K562 (cell line): ENCODE results near the gene ABCB6. TPM values are rescaled to one million over a fixed set of nuclear protein-coding genes. Genes with fewer than 3 reads are reported as not detected.

Experiments used
- ERF ChIP-seq: fragments of 450-650 bp; formaldehyde crosslinking; IDR thresholded peaks from 2 replicates; pipeline ENCODE4 v1.4.0; 2020; ENCODE audit warnings: mild to moderate bottlenecking, mixed read lengths
- FOSL1 ChIP-seq: fragments of 200-800 bp; sonication (Bioruptor generic); conservative IDR thresholded peaks from 2 replicates; pipeline ENCODE4 v1.6.1; 2016; ENCODE audit warnings: missing genetic modification characterization, missing compliant biosample characterization
- L3MBTL2 ChIP-seq: fragments of 450-650 bp; IDR thresholded peaks from 2 replicates; pipeline ENCODE4 v1.6.1; 2016; ENCODE audit warnings: mild to moderate bottlenecking, moderate library complexity
- MAFG ChIP-seq: fragments of 450-650 bp; conservative IDR thresholded peaks from 2 replicates; pipeline ENCODE4 v1.6.1; 2016; ENCODE audit warnings: missing genetic modification characterization, missing compliant biosample characterization
- NR0B1 ChIP-seq: fragments of 450-650 bp; IDR thresholded peaks from one replicate; pipeline ENCODE4 v1.6.1; 2018; ENCODE audit warnings: mild to moderate bottlenecking, moderate library complexity; ENCODE audit not compliant: partially characterized antibody
- POLR2AphosphoS5 ChIP-seq: IDR thresholded peaks from 2 replicates; pipeline ENCODE4 v1.6.1; 2011; ENCODE audit warnings: mild to moderate bottlenecking, low read depth, low read length, moderate library complexity; ENCODE audit not compliant: control insufficient read depth, insufficient read depth
- RAD51 ChIP-seq: fragments of 450-650 bp; IDR thresholded peaks from 2 replicates; pipeline ENCODE4 v1.7.1; 2016; ENCODE audit warnings: low read depth, mild to moderate bottlenecking, borderline replicate concordance
- polyA plus RNA-seq, 8 experiments: library from polyadenylated mRNA; depleted of rRNA in 4 of 8; stranded (reverse) in 5 of 8; unstranded in 3 of 8; fragments of >200 nt; fragmentation: Nextera tagmentation in 2 of 8; fragmentation: Illumina TruSeq in 1 of 8; extraction: Ambion mirVana in 2 of 8; extraction: Trizol in 1 of 8; gene quantifications; 2 replicates each; pipeline versions ENCODE4 v1.2.1 to v1.2.3, GENCODE V29; 2011 to 2014; ENCODE audit warnings: inconsistent platforms in 1 of 8, missing spikeins in 1 of 8
- total RNA-seq, 7 experiments: library from RNA; depleted of rRNA in 6 of 7; stranded (reverse); fragments of >200 nt in 6 of 7; fragmentation: Illumina TruSeq in 2 of 7; extraction: Trizol in 2 of 7; gene quantifications; 2 replicates each; pipeline versions ENCODE4 v1.2.1 to v1.2.3, GENCODE V29; 2011 to 2021; ENCODE audit warnings: low replicate concordance in 1 of 7
- TF ChIP-seq, protein P1 (sequence below), 2 experiments: IDR thresholded peaks; 2 replicates each; pipeline ENCODE4 v1.6.1; 2011; ENCODE audit warnings: borderline replicate concordance in 1 of 2, control low read depth in 1 of 2, low read depth in 1 of 2, low read length in 1 of 2, mild to moderate bottlenecking in 1 of 2, mixed read lengths in 1 of 2, moderate library complexity in 1 of 2; ENCODE audit not compliant: insufficient read depth in 1 of 2, insufficient read length in 1 of 2, poor library complexity in 1 of 2, severe bottlenecking in 1 of 2; ENCODE audit errors: extremely low read depth in 1 of 2
- TF ChIP-seq, protein P2 (sequence below): fragments of 250-450 bp; sonication (Bioruptor Pico); IDR thresholded peaks from 2 replicates; pipeline ENCODE4 v1.4.0; 2020; ENCODE audit warnings: mild to moderate bottlenecking
- TF ChIP-seq, protein P3 (sequence below): fragments of 250-450 bp; sonication (Bioruptor Pico); IDR thresholded peaks from 2 replicates; pipeline ENCODE4 v1.5.0; 2021; ENCODE audit warnings: mild to moderate bottlenecking, moderate library complexity
- TF ChIP-seq, protein P4 (sequence below), 2 experiments: IDR thresholded peaks in 1 of 2; conservative IDR thresholded peaks in 1 of 2; 2 replicates each; pipeline ENCODE4 v1.6.1; 2016; ENCODE audit warnings: low read depth in 2 of 2, mild to moderate bottlenecking in 1 of 2, missing compliant biosample characterization in 1 of 2, missing genetic modification characterization in 1 of 2, moderate library complexity in 1 of 2
- TF ChIP-seq, protein P5 (sequence below): conservative IDR thresholded peaks from 2 replicates; pipeline ENCODE4 v1.6.1; 2011; ENCODE audit warnings: low read depth, mild to moderate bottlenecking, low read length; ENCODE audit not compliant: control insufficient read depth

Gene ABCB6
- total and polyA plus RNA-seq, 9 of the 15 experiments (the other 6 are each of a cell fraction or from before 2014, with no cell fraction given) = 3.7 to 29.8 (median 16.8) TPM

DNA sequence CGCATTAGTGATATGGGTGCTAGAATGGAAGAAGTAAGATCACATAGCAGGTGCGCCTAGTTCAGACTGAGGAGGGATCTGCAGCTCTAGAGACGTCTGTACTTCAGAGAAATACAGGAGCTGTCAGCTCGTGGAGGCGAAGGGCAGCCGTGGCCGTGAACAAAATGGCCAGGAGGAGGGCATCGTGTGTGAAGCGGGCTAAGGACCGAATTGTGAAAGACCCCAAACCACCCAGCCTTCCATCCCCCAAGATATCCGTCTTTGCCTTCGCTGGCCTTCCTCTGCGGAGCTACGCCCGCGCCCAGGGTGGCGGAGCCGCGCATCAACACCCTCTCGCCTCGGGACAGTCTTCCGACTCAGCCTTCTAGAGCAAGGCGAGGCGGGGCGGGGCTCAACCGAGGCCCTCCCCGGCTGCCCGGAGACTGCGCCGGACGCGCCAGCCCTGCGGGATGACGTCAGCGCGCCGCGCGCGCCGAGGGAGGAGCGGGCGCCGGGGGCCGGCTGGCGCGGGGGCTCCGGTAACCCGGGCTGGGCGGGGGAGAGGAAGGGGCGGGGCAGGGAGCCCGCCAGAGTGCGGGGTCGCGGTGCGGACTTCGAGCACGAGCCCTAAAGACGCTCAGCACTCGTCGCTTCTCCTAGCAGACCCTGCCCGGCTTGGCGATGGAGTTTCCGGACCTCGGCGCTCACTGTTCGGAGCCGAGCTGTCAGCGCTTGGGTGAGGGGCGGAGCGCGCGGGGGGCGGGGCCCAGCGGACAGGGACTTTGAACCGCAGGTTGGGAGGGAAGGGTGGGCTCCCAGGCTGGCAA is 12.2 kb downstream of the ABCB6 start, which contains the start of gene ZFAND2B (continued):
- TF ChIP-seq ERF (CRISPR knock-in tag) = no peak
- TF ChIP-seq, protein P1, sequence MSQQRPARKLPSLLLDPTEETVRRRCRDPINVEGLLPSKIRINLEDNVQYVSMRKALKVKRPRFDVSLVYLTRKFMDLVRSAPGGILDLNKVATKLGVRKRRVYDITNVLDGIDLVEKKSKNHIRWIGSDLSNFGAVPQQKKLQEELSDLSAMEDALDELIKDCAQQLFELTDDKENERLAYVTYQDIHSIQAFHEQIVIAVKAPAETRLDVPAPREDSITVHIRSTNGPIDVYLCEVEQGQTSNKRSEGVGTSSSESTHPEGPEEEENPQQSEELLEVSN (IDR thresholded peaks at IDR 0.05; ENCODE audit: borderline replicate concordance in 1 of 2, extremely low read depth in 1 of 2, insufficient read depth in 1 of 2, insufficient read length in 1 of 2, low read depth in 1 of 2, low read length in 1 of 2, poor library complexity in 1 of 2, severe bottlenecking in 1 of 2) = peak in 1 of 2 experiments; percentile 32
- no peak for TF ChIP-seq NR0B1
- TF ChIP-seq FOSL1 (tag) = 0 out of 2 replicates have a peak, but pooled peaks have one; percentile 29
- TF ChIP-seq, protein P2, sequence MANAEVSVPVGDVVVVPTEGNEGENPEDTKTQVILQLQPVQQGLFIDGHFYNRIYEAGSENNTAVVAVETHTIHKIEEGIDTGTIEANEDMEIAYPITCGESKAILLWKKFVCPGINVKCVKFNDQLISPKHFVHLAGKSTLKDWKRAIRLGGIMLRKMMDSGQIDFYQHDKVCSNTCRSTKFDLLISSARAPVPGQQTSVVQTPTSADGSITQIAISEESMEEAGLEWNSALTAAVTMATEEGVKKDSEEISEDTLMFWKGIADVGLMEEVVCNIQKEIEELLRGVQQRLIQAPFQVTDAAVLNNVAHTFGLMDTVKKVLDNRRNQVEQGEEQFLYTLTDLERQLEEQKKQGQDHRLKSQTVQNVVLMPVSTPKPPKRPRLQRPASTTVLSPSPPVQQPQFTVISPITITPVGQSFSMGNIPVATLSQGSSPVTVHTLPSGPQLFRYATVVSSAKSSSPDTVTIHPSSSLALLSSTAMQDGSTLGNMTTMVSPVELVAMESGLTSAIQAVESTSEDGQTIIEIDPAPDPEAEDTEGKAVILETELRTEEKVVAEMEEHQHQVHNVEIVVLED (CRISPR knock-in tag) = peak; percentile 97
- TF ChIP-seq MAFG (tag) = no peak
- TF ChIP-seq L3MBTL2 = peak; percentile 74
- TF ChIP-seq RAD51 = no peak
- peak; percentile 83 for TF ChIP-seq POLR2AphosphoS5
- TF ChIP-seq, protein P3, sequence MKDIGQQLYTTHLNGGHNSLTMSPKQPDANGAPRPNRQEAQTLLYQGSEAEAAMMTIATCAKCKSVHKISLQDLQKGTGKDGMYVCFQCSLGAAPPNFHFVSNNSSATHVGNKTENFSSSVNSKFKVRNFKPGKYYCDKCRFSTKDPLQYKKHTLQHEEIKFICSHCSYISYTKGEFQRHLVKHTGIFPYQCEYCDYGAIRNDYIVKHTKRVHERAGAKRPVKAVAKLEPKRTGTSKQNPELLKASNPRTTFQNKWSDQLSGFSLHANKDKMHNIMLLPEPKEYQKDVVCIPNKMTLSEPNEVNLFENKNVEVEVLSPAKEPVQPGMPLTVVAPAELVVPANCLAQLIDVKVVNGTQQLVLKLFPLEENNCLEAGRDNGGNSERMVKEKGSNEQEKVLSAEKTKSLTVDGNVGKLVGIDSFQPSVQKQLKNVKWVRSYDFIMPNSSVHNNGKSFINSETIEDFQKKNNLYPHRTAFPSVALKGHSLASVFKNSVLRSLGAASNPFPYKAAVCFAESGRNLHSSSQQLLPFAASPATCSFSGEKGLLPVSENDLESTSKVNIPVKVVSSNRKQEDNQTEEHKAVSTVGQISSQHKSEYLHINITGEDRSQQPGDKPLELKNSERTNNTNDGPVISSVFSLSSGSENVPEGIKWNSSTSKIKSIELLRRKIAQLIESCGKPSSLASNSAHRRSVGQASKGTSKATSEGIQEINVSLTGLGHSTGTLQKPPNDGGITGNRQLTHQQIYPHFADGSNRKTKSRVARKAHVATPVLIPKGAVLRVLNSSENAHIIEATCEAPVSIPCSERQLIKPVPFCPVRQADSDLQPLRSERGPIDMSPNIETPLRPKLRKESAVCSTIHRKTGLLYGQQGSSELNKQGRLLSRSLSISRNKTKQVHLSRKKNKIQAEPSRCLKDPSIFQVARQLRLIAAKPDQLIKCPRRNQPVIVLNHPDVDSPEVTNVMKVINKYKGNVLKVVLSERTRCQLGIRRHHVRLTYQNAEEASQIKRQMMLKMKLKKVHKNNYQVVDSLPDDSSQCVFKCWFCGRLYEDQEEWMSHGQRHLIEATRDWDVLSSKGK (CRISPR knock-in tag) = no peak
- TF ChIP-seq, protein P4, sequence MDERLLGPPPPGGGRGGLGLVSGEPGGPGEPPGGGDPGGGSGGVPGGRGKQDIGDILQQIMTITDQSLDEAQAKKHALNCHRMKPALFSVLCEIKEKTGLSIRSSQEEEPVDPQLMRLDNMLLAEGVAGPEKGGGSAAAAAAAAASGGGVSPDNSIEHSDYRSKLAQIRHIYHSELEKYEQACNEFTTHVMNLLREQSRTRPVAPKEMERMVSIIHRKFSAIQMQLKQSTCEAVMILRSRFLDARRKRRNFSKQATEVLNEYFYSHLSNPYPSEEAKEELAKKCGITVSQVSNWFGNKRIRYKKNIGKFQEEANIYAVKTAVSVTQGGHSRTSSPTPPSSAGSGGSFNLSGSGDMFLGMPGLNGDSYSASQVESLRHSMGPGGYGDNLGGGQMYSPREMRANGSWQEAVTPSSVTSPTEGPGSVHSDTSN (CRISPR knock-in tag; IDR thresholded peaks at IDR 0.05; ENCODE audit: low read depth) = no peak
- TF ChIP-seq, protein P4 (tag; conservative IDR thresholded peaks at IDR 0.05; ENCODE audit: low read depth) = no peak
- TF ChIP-seq, protein P5, sequence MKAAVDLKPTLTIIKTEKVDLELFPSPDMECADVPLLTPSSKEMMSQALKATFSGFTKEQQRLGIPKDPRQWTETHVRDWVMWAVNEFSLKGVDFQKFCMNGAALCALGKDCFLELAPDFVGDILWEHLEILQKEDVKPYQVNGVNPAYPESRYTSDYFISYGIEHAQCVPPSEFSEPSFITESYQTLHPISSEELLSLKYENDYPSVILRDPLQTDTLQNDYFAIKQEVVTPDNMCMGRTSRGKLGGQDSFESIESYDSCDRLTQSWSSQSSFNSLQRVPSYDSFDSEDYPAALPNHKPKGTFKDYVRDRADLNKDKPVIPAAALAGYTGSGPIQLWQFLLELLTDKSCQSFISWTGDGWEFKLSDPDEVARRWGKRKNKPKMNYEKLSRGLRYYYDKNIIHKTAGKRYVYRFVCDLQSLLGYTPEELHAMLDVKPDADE = 0 out of 2 replicates have a peak, but pooled peaks have one; percentile 48
